ENCODE data around the gene FBXW2. TPM values are rescaled to one million over a fixed set of nuclear protein-coding genes. Genes with fewer than 3 reads are reported as not detected.

The FBXW2 gene
- 10 to 100 TPM; 34.0 to 60.4 (median 51.0) TPM for polyA plus RNA-seq

- peak within 1 kb of the TSS; percentile 90 to 95 (median 93) for H3K4me3 Mint-ChIP-seq
- H3K9me3 Mint-ChIP-seq: no peaks in the 10 kb centered on the region
- H3K4me1 Mint-ChIP-seq: peaks cover 52 to 56% of the 10 kb centered on the region in 2 donors
These were observed at the start of gene FBXW2 for GRCh38 chr9:120792898-120793765. TSS of gene FBXW2 (minus strand) at chr9:120793416. CDS start at chr9:120788258, 5,158 bp downstream.

DNA sequence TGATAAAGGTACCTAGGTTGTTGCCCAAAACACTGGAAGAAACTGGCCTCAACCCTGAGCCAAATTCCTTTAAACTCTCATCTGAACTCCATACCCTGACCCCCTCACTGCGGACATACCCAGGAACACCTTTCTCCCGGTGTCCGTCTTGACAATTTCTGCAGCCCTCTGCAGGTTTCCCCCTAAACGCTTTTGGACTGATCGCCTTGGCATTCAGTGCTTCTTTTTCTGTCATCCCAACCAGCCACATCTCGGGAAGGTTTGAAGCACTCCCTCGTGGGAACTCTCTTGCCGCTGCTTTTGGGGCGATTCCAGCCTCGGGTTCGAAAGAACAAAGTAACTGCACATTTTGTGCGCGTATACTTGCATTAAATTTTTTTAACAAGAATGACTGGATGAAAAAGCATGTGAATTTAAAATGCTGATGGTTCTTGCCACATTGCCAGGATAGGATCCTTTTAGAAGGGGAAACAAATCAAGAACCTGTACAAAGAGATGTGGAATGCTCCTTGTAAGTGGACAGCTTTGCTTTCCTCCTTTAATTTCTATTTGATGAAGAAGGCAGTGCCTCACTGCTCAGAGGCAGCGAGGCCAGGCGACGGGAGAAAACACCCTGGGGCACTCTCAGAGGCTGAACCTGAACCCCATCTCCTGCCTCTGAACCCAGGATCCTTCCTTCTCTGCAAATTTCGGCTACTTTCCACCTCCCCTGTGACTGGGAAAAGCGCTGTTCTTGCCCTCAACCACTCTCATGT is 48.9 kb upstream of the FBXW2 start:
- H3K4me1 Mint-ChIP-seq: peaks cover 51 to 79% of the 10 kb centered on the region in 2 donors
- peak overlapping the region; percentile 89 to 97 (median 96) for H3K27ac Mint-ChIP-seq
- no peaks in the 10 kb centered on the region for H3K9me3 Mint-ChIP-seq
- H3K36me3 Mint-ChIP-seq: peaks cover 5 to 19% (median 9%) of the 10 kb centered on the region in 3 donors
- H3K27me3 Mint-ChIP-seq (ENCODE audit: low read depth in 3 of 3): peaks cover 2 to 8% (median 3%) of the 10 kb centered on the region in 3 donors
- peak overlapping the region; percentile 93 to 98 (median 96) for H3K4me3 Mint-ChIP-seq
- DNase-seq: no peak

More at GRCh38 chr9:120792898-120793765, at the start of gene FBXW2:
- DNase-seq: peak; percentile 80 to 84 (median 83)
- Mint-ChIP-seq H3K27me3 (ENCODE audit: low read depth in 3 of 3) (peaks cover 0 to 12% (median 0%) of the 10 kb centered on the region in 3 donors), H3K36me3 (peaks cover 0 to 13% (median 3%) of the 10 kb centered on the region in 3 donors), H3K27ac (peak within 1 kb of the TSS; percentile 89 to 96 (median 94))

GRCh38 chr9:120839146-120839545 is 45.9 kb upstream of the FBXW2 start:
- peak overlapping the region in 2 of 5 donors; percentile 8 to 23 for H3K4me3 Mint-ChIP-seq
- H3K36me3 Mint-ChIP-seq: peaks cover 9 to 14% (median 9%) of the 10 kb centered on the region in 3 donors
- peak overlapping the region in 5 of 6 donors; percentile 4 to 76 (median 45) for H3K27ac Mint-ChIP-seq
- peaks cover 2 to 8% (median 3%) of the 10 kb centered on the region in 3 donors for H3K27me3 Mint-ChIP-seq (ENCODE audit: low read depth in 3 of 3)
- H3K4me1 Mint-ChIP-seq: peaks cover 42 to 53% of the 10 kb centered on the region in 2 donors
- no peaks in the 10 kb centered on the region for H3K9me3 Mint-ChIP-seq
- no peak for DNase-seq

DNA sequence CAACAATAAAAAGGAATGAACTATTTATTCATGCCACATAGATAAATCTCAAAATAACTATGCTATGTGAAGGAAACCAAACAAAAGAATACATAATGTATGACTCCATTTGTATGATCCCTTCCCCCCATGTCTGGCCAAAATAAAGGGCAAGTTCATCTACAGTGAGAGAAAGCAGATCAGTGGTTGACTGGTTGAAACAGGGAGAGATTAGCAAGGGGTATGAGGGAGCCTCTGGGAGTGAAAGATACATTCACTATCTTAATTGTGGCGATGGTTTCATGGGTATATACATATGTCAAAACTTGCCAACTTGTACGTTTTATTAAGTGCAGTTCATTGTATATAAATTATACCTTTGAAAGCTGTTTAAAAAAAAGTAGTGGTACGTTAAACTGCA is 44.7 kb upstream of the FBXW2 start:
- no peak overlapping the region for H3K4me3 Mint-ChIP-seq
- H3K9me3 Mint-ChIP-seq: no peaks in the 10 kb centered on the region
- H3K27ac Mint-ChIP-seq: peak overlapping the region in 2 of 6 donors; percentile 26 to 40
- H3K4me1 Mint-ChIP-seq: peaks cover 30 to 41% of the 10 kb centered on the region in 2 donors
- H3K27me3 Mint-ChIP-seq (ENCODE audit: low read depth in 3 of 3): peaks cover under 1 to 6% (median 2%) of the 10 kb centered on the region in 3 donors
- peaks cover 9 to 19% (median 12%) of the 10 kb centered on the region in 3 donors for H3K36me3 Mint-ChIP-seq
- DNase-seq: no peak

DNA sequence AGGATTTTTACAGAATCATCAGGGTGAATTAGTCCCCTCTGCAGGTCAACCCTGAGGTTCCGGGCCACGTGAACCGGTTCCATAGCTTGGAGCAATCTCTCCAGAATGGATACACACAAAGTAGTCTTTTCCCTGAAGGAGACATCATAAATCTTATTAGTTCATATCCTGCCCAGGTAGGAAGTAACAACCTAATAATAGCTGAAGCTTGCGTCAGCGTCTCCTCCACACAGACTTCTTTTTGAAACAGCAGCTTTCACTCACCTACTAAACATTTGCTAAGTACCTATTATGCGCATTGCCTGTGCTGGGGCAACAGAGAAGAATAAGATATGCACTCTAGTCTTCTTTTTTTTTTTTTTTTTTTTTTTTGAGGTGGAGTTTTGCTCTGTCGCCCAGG is 40.1 kb upstream of the FBXW2 start:
- Mint-ChIP-seq H3K27ac (no peak overlapping the region), H3K4me1 (peaks cover 2 to 10% of the 10 kb centered on the region in 2 donors), H3K36me3 (peaks cover 19 to 40% (median 20%) of the 10 kb centered on the region in 3 donors), H3K4me3 (no peak overlapping the region), H3K27me3 (ENCODE audit: low read depth in 3 of 3) (peaks cover 0 to 1% (median 0%) of the 10 kb centered on the region in 3 donors), H3K9me3 (no peaks in the 10 kb centered on the region)
- DNase-seq: no peak

- Mint-ChIP-seq H3K9me3 (no peaks in the 10 kb centered on the region), H3K36me3 (peaks cover 19 to 40% (median 20%) of the 10 kb centered on the region in 3 donors), H3K27me3 (ENCODE audit: low read depth in 3 of 3) (peaks cover 0 to 1% (median 0%) of the 10 kb centered on the region in 3 donors), H3K27ac (no peak overlapping the region), H3K4me3 (no peak overlapping the region), H3K4me1 (peaks cover under 1 to 6% of the 10 kb centered on the region in 2 donors)
- DNase-seq: no peak
These were observed 39.6 kb upstream of the FBXW2 start for GRCh38 chr9:120832807-120833206.

DNA sequence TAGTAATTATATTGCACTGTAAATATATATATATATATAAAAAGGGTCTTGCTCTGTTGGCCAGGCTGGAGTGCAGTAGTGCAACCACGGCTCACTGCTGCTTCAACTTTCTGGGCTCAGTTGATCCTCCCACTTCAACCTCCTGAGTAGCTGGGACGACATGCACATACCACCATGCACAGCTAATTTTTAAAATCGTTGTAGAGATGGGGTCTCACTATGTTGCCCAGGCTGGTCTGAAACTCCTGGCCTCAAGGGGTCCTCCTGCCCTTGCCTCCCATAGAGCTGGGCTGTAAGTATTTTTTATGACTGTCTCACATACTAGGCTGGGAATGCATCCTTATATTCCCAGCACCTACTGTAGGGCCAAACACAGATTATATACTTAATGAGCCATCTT is 37.6 kb upstream of the FBXW2 start:
- no peak for DNase-seq
- Mint-ChIP-seq H3K27me3 (ENCODE audit: low read depth in 3 of 3) (peaks cover 0 to 1% (median 0%) of the 10 kb centered on the region in 3 donors), H3K9me3 (no peaks in the 10 kb centered on the region), H3K27ac (peak overlapping the region in 1 of 6 donors; percentile 11), H3K36me3 (peaks cover 22 to 48% (median 27%) of the 10 kb centered on the region in 3 donors), H3K4me3 (no peak overlapping the region), H3K4me1 (no peaks in the 10 kb centered on the region)

DNA sequence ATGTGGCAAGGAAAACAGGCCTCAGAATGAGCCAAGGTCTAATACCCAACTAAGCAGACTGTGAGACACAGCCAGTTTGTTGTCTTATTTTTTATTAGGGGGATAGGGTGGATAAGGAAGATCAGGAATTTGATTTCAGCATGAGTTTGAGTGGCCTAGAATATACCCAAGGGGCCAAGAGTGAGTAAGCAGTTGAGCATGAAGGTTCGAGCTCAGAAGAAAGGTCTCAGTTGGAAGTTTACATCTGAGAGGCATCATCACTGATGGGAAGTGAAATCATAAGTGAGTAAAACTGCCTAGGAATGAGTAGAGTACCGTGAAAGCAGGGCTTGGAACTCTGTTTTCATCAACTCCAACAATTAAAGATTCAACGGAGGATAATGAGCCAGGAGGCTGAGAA is 36.9 kb upstream of the FBXW2 start:
- H3K4me3 Mint-ChIP-seq: no peak overlapping the region
- peak overlapping the region in 1 of 6 donors; percentile 37 for H3K27ac Mint-ChIP-seq
- no peaks in the 10 kb centered on the region for H3K4me1 Mint-ChIP-seq
- H3K36me3 Mint-ChIP-seq: peaks cover 22 to 46% (median 24%) of the 10 kb centered on the region in 3 donors
- H3K27me3 Mint-ChIP-seq (ENCODE audit: low read depth in 3 of 3): peaks cover 0 to 1% (median 0%) of the 10 kb centered on the region in 3 donors
- H3K9me3 Mint-ChIP-seq: no peaks in the 10 kb centered on the region
- no peak for DNase-seq

- Mint-ChIP-seq H3K9me3 (no peaks in the 10 kb centered on the region), H3K27ac (no peak overlapping the region), H3K4me1 (no peaks in the 10 kb centered on the region), H3K4me3 (no peak overlapping the region), H3K27me3 (ENCODE audit: low read depth in 3 of 3) (peaks cover 0 to 1% (median 0%) of the 10 kb centered on the region in 3 donors), H3K36me3 (peaks cover 22 to 48% (median 27%) of the 10 kb centered on the region in 3 donors)
- DNase-seq: no peak
These were observed 36.4 kb upstream of the FBXW2 start for GRCh38 chr9:120829650-120830049.

- no peak for DNase-seq
- Mint-ChIP-seq H3K27ac (peak overlapping the region in 1 of 6 donors; percentile 1), H3K4me1 (no peaks in the 10 kb centered on the region), H3K36me3 (peaks cover 31 to 67% (median 36%) of the 10 kb centered on the region in 3 donors), H3K27me3 (ENCODE audit: low read depth in 3 of 3) (no peaks in the 10 kb centered on the region), H3K4me3 (no peak overlapping the region), H3K9me3 (no peaks in the 10 kb centered on the region)
These were observed 26.9 kb upstream of the FBXW2 start for GRCh38 chr9:120820095-120820494.

DNA sequence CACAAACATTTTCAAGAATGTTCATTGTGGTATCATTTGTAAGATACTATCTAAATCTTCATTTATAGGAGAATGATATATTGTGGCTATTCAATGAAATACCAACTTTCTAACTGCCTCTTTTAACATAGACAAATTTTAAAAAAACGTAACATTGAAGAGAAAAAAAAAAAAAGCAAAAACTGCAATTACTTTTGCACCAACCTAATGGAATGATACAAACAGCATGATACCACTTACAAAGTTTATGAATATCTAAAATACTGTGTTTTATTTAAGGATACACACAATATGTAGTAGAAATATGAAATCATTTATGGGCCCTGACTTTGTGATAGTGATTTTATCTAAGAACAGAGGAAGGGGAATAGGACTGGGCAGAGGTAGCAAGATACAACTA is 25.4 kb upstream of the FBXW2 start:
- Mint-ChIP-seq H3K27ac (peak overlapping the region in 1 of 6 donors; percentile 35), H3K9me3 (no peaks in the 10 kb centered on the region), H3K4me3 (no peak overlapping the region), H3K27me3 (ENCODE audit: low read depth in 3 of 3) (no peaks in the 10 kb centered on the region), H3K36me3 (peaks cover 29 to 56% (median 29%) of the 10 kb centered on the region in 3 donors), H3K4me1 (no peaks in the 10 kb centered on the region)
- DNase-seq: no peak

DNA sequence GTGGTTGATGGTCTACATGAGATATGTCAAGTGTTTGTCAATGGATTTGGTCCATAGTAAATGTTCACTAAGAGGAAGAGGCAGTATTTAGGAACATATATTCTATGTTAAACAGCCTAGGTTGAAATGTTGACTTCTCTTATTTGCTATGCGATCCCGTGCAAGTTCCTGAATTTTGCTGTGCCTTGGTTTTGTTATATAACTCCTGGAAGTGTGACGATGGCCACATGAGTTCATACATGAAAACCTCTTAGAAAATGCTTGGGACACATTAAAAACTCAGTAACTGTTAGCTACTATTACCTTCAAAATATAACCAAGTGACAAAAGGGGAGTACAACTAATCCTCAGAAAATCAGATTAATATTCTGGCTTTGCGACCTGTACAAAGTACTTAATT is 21.9 kb upstream of the FBXW2 start:
- no peak for DNase-seq
- Mint-ChIP-seq H3K27ac (no peak overlapping the region), H3K9me3 (peaks cover 0 to 5% (median 0%) of the 10 kb centered on the region in 6 donors), H3K4me3 (no peak overlapping the region), H3K4me1 (no peaks in the 10 kb centered on the region), H3K36me3 (peaks cover 23 to 46% (median 25%) of the 10 kb centered on the region in 3 donors), H3K27me3 (ENCODE audit: low read depth in 3 of 3) (peaks cover 0 to 3% (median 2%) of the 10 kb centered on the region in 3 donors)

- Mint-ChIP-seq H3K4me3 (no peak overlapping the region), H3K27ac (no peak overlapping the region), H3K9me3 (peaks cover 25 to 55% (median 37%) of the 10 kb centered on the region in 6 donors), H3K36me3 (peaks cover 35 to 45% (median 45%) of the 10 kb centered on the region in 3 donors), H3K27me3 (ENCODE audit: low read depth in 3 of 3) (peaks cover 0 to 3% (median 2%) of the 10 kb centered on the region in 3 donors), H3K4me1 (no peaks in the 10 kb centered on the region)
- no peak for DNase-seq
These were observed 15.7 kb upstream of the FBXW2 start for GRCh38 chr9:120808931-120809330.

All from immature natural killer cell (primary cell).